DND-41 (cell line): Measurements from ENCODE around the gene ENTR1.

Experiments used
- ATAC-seq: fragments of 200-7000 bp; cut with Tn5 transposase; 3 replicates; pipeline ENCODE4 v1.9.1; 2021; ENCODE audit warnings: low read depth; ENCODE audit not compliant: insufficient read depth
- DNase-seq: peaks from one replicate; pipeline ENCODE4 v3.0.0-alpha.2; 2020
- H2AFZ ChIP-seq: 2 replicates; pipeline ENCODE4 v1.6.0; 2012; ENCODE audit warnings: low read depth, low read length
- H3K27ac ChIP-seq: 2 replicates; pipeline ENCODE4 v1.5.1; 2012; ENCODE audit warnings: low read length, inconsistent platforms
- H3K27me3 ChIP-seq: fragments of 200-600 bp; sonication (generic); 2 replicates; pipeline ENCODE4 v1.6.0; 2012; ENCODE audit warnings: low read length, mild to moderate bottlenecking, inconsistent platforms; ENCODE audit not compliant: insufficient read depth, poor library complexity
- H3K36me3 ChIP-seq: 2 replicates; pipeline ENCODE4 v1.5.1; 2012; ENCODE audit warnings: low read length, inconsistent platforms; ENCODE audit not compliant: insufficient read depth
- H3K4me1 ChIP-seq: 2 replicates; pipeline ENCODE4 v1.5.1; 2012; ENCODE audit warnings: mild to moderate bottlenecking, low read length; ENCODE audit not compliant: insufficient read depth
- H3K4me2 ChIP-seq: 2 replicates; pipeline ENCODE4 v1.6.0; 2012; ENCODE audit warnings: mild to moderate bottlenecking, moderate library complexity, low read length, inconsistent platforms; ENCODE audit not compliant: insufficient read depth
- H3K4me3 ChIP-seq, 2 experiments: fragments of 200-600 bp in 1 of 2; shearing (Covaris generic) in 1 of 2; 2 replicates each; pipeline ENCODE4 v1.5.1; 2012 to 2016; ENCODE audit warnings: inconsistent platforms in 2 of 2, low read length in 2 of 2, mild to moderate bottlenecking in 2 of 2, low read depth in 1 of 2, moderate library complexity in 1 of 2
- H3K79me2 ChIP-seq: 2 replicates; pipeline ENCODE4 v1.6.0; 2012; ENCODE audit warnings: low read length, inconsistent platforms; ENCODE audit not compliant: insufficient read depth
- H3K9ac ChIP-seq: 2 replicates; pipeline ENCODE4 v1.6.0; 2012; ENCODE audit warnings: low read depth, mild to moderate bottlenecking, inconsistent platforms, low read length, moderate library complexity
- H3K9me3 ChIP-seq: 2 replicates; pipeline ENCODE4 v1.5.1; 2012; ENCODE audit warnings: low read length, moderate library complexity, mild to moderate bottlenecking, inconsistent platforms; ENCODE audit not compliant: insufficient read depth, severe bottlenecking
- H4K20me1 ChIP-seq: 2 replicates; pipeline ENCODE4 v1.6.0; 2012; ENCODE audit warnings: low read length; ENCODE audit not compliant: insufficient read depth
- EZH2 ChIP-seq: IDR thresholded peaks from 3 replicates; pipeline ENCODE4 v1.6.1; 2012; ENCODE audit warnings: borderline replicate concordance, low read depth, mild to moderate bottlenecking, moderate library complexity, low read length, inconsistent platforms; ENCODE audit not compliant: severe bottlenecking
- TF ChIP-seq, protein P1 (sequence below): IDR thresholded peaks from 2 replicates; pipeline ENCODE4 v1.5.1; 2012; ENCODE audit warnings: borderline replicate concordance, low read length, moderate library complexity, mild to moderate bottlenecking; ENCODE audit not compliant: poor library complexity, severe bottlenecking; ENCODE audit errors: extremely low read depth

Gene ENTR1

DNA sequence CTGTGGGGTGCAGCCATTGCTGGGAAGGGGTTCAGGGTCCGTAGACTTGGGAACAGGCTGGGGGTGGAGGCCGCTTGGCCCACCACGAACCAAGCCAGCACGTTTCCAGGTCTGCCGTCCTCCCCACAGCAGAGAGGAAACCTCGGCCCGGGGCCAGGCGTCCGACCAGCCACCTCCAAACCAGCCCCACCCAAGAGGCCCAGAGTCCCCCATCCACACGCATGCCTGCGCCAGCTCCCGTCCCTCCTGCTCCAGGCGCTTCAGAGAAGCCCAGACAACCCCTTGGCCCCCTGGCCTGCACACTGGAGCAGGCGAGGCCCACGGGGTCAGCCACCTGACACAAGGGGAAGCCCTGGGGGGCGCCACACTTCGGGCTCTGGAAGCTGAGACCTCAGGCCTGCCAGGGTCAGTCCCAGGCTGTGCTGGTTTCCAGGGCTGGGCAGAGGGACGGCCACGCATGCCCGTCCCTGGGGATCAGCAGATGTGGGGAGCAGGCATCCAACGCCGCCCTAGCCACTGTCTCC, 53.1 kb downstream of the ENTR1 start:
- Histone ChIP-seq H3K79me2 (no peaks in the 10 kb centered on the region), H3K36me3 (no peaks in the 10 kb centered on the region)
- ATAC-seq: no peak

DNA sequence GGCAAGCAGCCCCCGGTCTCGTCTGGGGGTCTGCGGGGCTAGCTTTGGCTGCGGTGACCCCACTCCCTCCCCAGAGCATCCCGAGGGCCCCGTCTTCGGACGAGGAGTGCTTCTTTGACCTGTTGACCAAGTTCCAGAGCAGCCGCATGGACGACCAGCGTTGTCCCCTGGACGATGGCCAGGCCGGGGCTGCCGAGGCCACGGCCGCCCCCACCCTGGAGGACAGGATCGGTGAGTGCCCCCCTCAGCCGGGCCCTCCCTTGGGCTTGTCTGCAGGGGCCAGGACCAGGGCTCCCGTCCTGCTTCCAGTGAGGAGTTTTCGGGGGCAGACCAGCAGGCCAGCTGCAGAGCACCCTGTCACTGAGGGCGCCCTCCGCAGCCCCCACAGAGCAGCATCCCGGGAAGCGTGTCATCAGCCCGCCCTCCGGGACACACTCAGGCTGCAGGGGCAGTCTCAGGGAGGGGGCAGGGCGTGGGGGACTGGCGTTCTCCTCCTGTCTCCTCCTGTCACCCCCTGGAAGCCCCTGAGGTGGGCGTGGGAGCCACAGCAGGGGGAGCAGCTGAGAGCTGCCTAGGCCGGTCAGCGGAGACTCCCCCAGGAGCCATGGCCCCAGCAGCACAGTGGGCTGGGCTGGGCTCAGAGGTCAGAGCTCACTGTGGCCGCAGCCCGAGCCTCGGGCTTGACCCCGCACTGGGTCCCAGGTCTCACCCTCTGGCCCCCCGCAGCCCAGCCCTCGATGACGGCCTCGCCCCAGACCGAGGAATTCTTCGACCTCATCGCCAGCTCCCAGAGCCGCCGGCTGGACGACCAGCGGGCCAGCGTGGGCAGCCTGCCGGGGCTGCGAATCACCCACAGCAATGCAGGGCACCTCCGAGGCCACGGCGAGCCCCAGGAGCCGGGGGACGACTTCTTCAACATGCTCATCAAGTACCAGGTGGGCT, 54.5 kb downstream of the ENTR1 start:
- no peaks in the 10 kb centered on the region for H3K9me3 ChIP-seq
- DNase-seq (no peak), ATAC-seq (no peak)
- no peaks in the 10 kb centered on the region for H3K27me3 ChIP-seq
- no peak overlapping the region for H2AFZ ChIP-seq
- no peak overlapping the region for H3K27ac ChIP-seq
- no peak overlapping the region for H3K4me2 ChIP-seq
- no peaks in the 10 kb centered on the region for H3K4me1 ChIP-seq
- no peaks in the 10 kb centered on the region; the same call in 1 of the 2 replicates for H4K20me1 ChIP-seq
- H3K4me3 ChIP-seq: no peak overlapping the region
- no peaks in the 10 kb centered on the region for H3K79me2 ChIP-seq
- no peaks in the 10 kb centered on the region for H3K36me3 ChIP-seq
- TF ChIP-seq, protein P1, sequence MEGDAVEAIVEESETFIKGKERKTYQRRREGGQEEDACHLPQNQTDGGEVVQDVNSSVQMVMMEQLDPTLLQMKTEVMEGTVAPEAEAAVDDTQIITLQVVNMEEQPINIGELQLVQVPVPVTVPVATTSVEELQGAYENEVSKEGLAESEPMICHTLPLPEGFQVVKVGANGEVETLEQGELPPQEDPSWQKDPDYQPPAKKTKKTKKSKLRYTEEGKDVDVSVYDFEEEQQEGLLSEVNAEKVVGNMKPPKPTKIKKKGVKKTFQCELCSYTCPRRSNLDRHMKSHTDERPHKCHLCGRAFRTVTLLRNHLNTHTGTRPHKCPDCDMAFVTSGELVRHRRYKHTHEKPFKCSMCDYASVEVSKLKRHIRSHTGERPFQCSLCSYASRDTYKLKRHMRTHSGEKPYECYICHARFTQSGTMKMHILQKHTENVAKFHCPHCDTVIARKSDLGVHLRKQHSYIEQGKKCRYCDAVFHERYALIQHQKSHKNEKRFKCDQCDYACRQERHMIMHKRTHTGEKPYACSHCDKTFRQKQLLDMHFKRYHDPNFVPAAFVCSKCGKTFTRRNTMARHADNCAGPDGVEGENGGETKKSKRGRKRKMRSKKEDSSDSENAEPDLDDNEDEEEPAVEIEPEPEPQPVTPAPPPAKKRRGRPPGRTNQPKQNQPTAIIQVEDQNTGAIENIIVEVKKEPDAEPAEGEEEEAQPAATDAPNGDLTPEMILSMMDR: no peak
- no peak for TF ChIP-seq EZH2
- no peak overlapping the region for H3K9ac ChIP-seq

More for the DNA sequence above, 53.1 kb downstream of the ENTR1 start:
- Histone ChIP-seq H3K9ac (no peak overlapping the region), H3K4me1 (no peaks in the 10 kb centered on the region), H3K27ac (no peak overlapping the region), H2AFZ (no peak overlapping the region), H3K9me3 (no peaks in the 10 kb centered on the region), H3K4me2 (no peak overlapping the region), H4K20me1 (peaks cover 2% of the 10 kb centered on the region; the same call in 1 of the 2 replicates), H3K27me3 (no peaks in the 10 kb centered on the region), H3K4me3 (no peak overlapping the region)
- TF ChIP-seq EZH2: no peak
- no peak for DNase-seq

DNA sequence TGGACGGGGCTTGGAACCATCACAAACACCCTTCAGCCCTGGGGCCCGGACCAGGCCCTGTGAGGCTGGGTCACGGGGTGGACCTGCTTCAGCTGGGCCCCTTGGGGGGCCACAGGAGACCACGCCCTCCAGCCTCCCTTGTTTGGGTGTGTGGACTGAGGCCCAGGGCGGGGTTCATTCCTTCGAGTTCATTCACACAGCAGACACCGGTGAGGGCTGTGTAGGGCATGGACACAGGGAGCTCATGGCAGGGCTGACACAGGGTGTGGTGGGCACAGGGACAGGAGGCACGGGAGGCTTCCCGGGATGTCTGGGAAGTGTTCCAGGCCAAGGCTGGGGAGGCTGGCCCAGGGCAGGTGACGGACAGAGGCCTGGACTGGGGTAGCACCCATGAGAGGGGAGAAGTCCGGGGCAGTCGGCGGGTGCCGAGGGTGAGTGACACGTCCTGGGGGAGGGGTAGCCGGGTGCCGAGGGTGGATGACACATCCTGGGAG, 55.8 kb downstream of the ENTR1 start:
- Histone ChIP-seq H3K9ac (no peak overlapping the region), H3K79me2 (no peaks in the 10 kb centered on the region), H3K9me3 (no peaks in the 10 kb centered on the region), H2AFZ (no peak overlapping the region), H4K20me1 (no peaks in the 10 kb centered on the region; the same call in 1 of the 2 replicates), H3K4me2 (no peak overlapping the region), H3K27ac (no peak overlapping the region), H3K27me3 (no peaks in the 10 kb centered on the region), H3K4me3 (no peak overlapping the region), H3K36me3 (no peaks in the 10 kb centered on the region), H3K4me1 (no peaks in the 10 kb centered on the region)
- no peak for ATAC-seq
- TF ChIP-seq, protein P1: no peak
- no peak for TF ChIP-seq EZH2
- no peak for DNase-seq
